ENCODE data around the gene BBS9.

- no peak for TF ChIP-seq EZH2phosphoT487 (IDR thresholded peaks at IDR 0.05; ENCODE audit: insufficient read depth, low read depth)
- TF ChIP-seq EZH2 (IDR thresholded peaks at IDR 0.05; ENCODE audit: insufficient read depth, poor library complexity, severe bottlenecking), result no peak
These were observed 86.6 kb downstream of the BBS9 start for GRCh38 chr7:33215992-33216391.

Data from GM23248 (cell line).